DOHH2 (cell line): ENCODE results near the gene FBN3.

ENCODE experiments used
- H3F3A ChIP-seq: fragments of 200-600 bp; sonication (generic), shearing (Covaris generic); 2 replicates; pipeline ENCODE4 v1.6.0; 2016; ENCODE audit warnings: antibody characterized with exemption, mild to moderate bottlenecking; ENCODE audit not compliant: control insufficient read depth, insufficient read depth
- H3K27ac ChIP-seq: fragments of 200-600 bp; sonication (generic); 2 replicates; pipeline ENCODE4 v1.5.1; 2014; ENCODE audit warnings: low read depth, mild to moderate bottlenecking, low read length, moderate library complexity
- H3K27me3 ChIP-seq: fragments of 200-600 bp; sonication (generic); 2 replicates; pipeline ENCODE4 v1.6.1; 2014; ENCODE audit warnings: mild to moderate bottlenecking, low read length, mixed read lengths; ENCODE audit not compliant: control insufficient read depth
- H3K36me3 ChIP-seq: fragments of 200-600 bp; sonication (generic); 2 replicates; pipeline ENCODE4 v1.6.1; 2014; ENCODE audit warnings: mild to moderate bottlenecking, low read length, moderate library complexity, mixed read lengths; ENCODE audit not compliant: control insufficient read depth
- H3K4me1 ChIP-seq: fragments of 200-600 bp; sonication (generic); 2 replicates; pipeline ENCODE4 v1.6.1; 2014; ENCODE audit warnings: mild to moderate bottlenecking, low read length, mixed read lengths; ENCODE audit not compliant: control insufficient read depth
- H3K4me2 ChIP-seq: fragments of 200-600 bp; sonication (generic); 2 replicates; pipeline ENCODE4 v1.6.0; 2014; ENCODE audit warnings: mild to moderate bottlenecking, low read length, moderate library complexity
- H3K4me3 ChIP-seq: fragments of 200-600 bp; sonication (generic); 2 replicates; pipeline ENCODE4 v1.5.1; 2014; ENCODE audit warnings: mild to moderate bottlenecking, low read length, mixed read lengths
- H3K79me2 ChIP-seq: fragments of 200-600 bp; sonication (generic); 2 replicates; pipeline ENCODE4 v1.6.1; 2014; ENCODE audit warnings: mild to moderate bottlenecking, low read length, mixed read lengths; ENCODE audit not compliant: control insufficient read depth
- H3K9me2 ChIP-seq: fragments of 200-600 bp; sonication (generic); replicated peaks from 2 replicates; pipeline ENCODE4 v1.6.1; 2014; ENCODE audit warnings: mild to moderate bottlenecking, low read length, mixed read lengths; ENCODE audit not compliant: control insufficient read depth
- H3K9me3 ChIP-seq: fragments of 200-600 bp; sonication (generic); 2 replicates; pipeline ENCODE4 v1.6.1; 2014; ENCODE audit warnings: antibody characterized with exemption, low read length, mixed read lengths; ENCODE audit not compliant: control insufficient read depth, insufficient read depth
- H4K20me1 ChIP-seq: fragments of 200-600 bp; sonication (generic); 2 replicates; pipeline ENCODE4 v1.6.0; 2014; ENCODE audit warnings: low read depth, mild to moderate bottlenecking, antibody characterized with exemption, low read length, moderate library complexity; ENCODE audit not compliant: control insufficient read depth, insufficient read depth
- CTCF ChIP-seq: fragments of 200-600 bp; sonication (generic); IDR thresholded peaks from one replicate; pipeline ENCODE4 v1.5.1; 2014; ENCODE audit warnings: antibody characterized with exemption, mild to moderate bottlenecking, low read depth, low read length; ENCODE audit not compliant: poor library complexity, severe bottlenecking
- EZH2phosphoT487 ChIP-seq: fragments of 200-600 bp; sonication (generic); IDR thresholded peaks from 2 replicates; pipeline ENCODE4 v1.6.1; 2017; ENCODE audit warnings: borderline replicate concordance, mild to moderate bottlenecking, antibody characterized with exemption, low read length, moderate library complexity, mixed read lengths

The FBN3 gene

GRCh38 chr19:8087876-8088275, 61.5 kb downstream of the FBN3 start:
- Histone ChIP-seq H3K9me2 (no peaks in the 10 kb centered on the region), H3K9me3 (peaks cover 13% of the 10 kb centered on the region; the same call in 1 of the 2 replicates), H3F3A (no peaks in the 10 kb centered on the region), H3K27me3 (no peaks in the 10 kb centered on the region), H3K4me2 (no peak overlapping the region), H3K4me3 (no peak overlapping the region), H3K36me3 (no peaks in the 10 kb centered on the region), H3K79me2 (no peaks in the 10 kb centered on the region), H4K20me1 (no peaks in the 10 kb centered on the region), H3K27ac (no peak overlapping the region), H3K4me1 (no peaks in the 10 kb centered on the region)
- no peak for TF ChIP-seq CTCF
- TF ChIP-seq EZH2phosphoT487, result no peak

GRCh38 chr19:8086849-8087248, 62.5 kb downstream of the FBN3 start:
- Histone ChIP-seq H3K4me1 (no peaks in the 10 kb centered on the region), H3K4me3 (no peak overlapping the region), H3K36me3 (no peaks in the 10 kb centered on the region)

GRCh38 chr19:8085598-8086408, 63.6 kb downstream of the FBN3 start:
- peaks cover 13% of the 10 kb centered on the region; the same call in 1 of the 2 replicates for H3K9me3 ChIP-seq
- TF ChIP-seq EZH2phosphoT487, result no peak
- TF ChIP-seq CTCF, result no peak
- H3F3A ChIP-seq, result no peaks in the 10 kb centered on the region
- no peaks in the 10 kb centered on the region for H3K4me1 ChIP-seq
- no peaks in the 10 kb centered on the region for H3K79me2 ChIP-seq
- H3K27me3 ChIP-seq, result no peaks in the 10 kb centered on the region
- H3K27ac ChIP-seq, result no peak overlapping the region
- no peaks in the 10 kb centered on the region for H4K20me1 ChIP-seq
- H3K4me3 ChIP-seq, result no peak overlapping the region
- no peaks in the 10 kb centered on the region for H3K36me3 ChIP-seq
- H3K4me2 ChIP-seq, result no peak overlapping the region
- no peaks in the 10 kb centered on the region for H3K9me2 ChIP-seq

More at GRCh38 chr19:8086849-8087248, 62.5 kb downstream of the FBN3 start:
- no peaks in the 10 kb centered on the region for H4K20me1 ChIP-seq
- H3K27ac ChIP-seq, result no peak overlapping the region
- H3K27me3 ChIP-seq, result no peaks in the 10 kb centered on the region
- H3K4me2 ChIP-seq, result no peak overlapping the region
- TF ChIP-seq EZH2phosphoT487 (no peak), CTCF (no peak)
- H3F3A ChIP-seq, result no peaks in the 10 kb centered on the region
- peaks cover 13% of the 10 kb centered on the region; the same call in 1 of the 2 replicates for H3K9me3 ChIP-seq
- H3K9me2 ChIP-seq, result no peaks in the 10 kb centered on the region
- H3K79me2 ChIP-seq, result no peaks in the 10 kb centered on the region
